Measurements from ENCODE around the gene TTF1.

DNA sequence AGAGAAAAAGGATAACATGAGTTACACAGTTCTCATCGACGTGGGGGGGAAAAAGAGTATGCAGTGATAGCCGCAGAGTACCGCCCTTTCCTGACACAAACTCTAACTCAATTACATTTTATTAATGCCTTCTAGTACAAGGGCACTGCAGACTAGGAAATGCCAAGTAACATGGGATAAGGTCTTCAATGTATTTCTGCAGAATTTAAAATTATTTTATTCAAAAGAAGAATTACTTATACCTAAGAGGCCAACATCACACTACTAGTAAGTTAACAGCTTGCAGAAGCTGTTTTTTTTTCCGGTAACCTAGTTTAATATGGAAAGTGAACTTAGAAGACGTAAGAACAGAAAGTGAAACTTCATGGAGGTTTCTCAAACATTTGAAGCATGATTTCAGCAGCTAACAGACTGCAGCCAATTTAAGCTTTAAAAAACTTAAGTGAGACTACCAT is 55.8 kb downstream of the TTF1 start:
- TF ChIP-seq USF2 (IDR thresholded peaks at IDR 0.05; ENCODE audit: borderline replicate concordance, low read depth, low read length) (no peak), SIN3A (IDR thresholded peaks at IDR 0.05; ENCODE audit: borderline replicate concordance, low read depth, low read length) (no peak), REST (IDR thresholded peaks at IDR 0.05; ENCODE audit: low read depth, low read length) (no peak), POLR2AphosphoS5 (IDR thresholded peaks at IDR 0.05; ENCODE audit: low read depth, low read length) (no peak), JUND (IDR thresholded peaks at IDR 0.05) (no peak), EP300 (IDR thresholded peaks at IDR 0.05; ENCODE audit: borderline replicate concordance in 1 of 2, low read depth in 1 of 2, low read length in 1 of 2) (no peak), FOSL2 (IDR thresholded peaks at IDR 0.05; ENCODE audit: borderline replicate concordance, low read depth) (no peak), EZH2phosphoT487 (IDR thresholded peaks at IDR 0.05; ENCODE audit: borderline replicate concordance, low read depth) (no peak), TAF1 (IDR thresholded peaks at IDR 0.05; ENCODE audit: borderline replicate concordance, low read depth, low read length) (no peak), TCF12 (IDR thresholded peaks at IDR 0.05) (no peak), FOXJ3 (CRISPR knock-in tag; IDR thresholded peaks at IDR 0.05) (no peak), FOXM1 (IDR thresholded peaks at IDR 0.05; ENCODE audit: low read depth) (no peak)
- TF ChIP-seq, protein P1, sequence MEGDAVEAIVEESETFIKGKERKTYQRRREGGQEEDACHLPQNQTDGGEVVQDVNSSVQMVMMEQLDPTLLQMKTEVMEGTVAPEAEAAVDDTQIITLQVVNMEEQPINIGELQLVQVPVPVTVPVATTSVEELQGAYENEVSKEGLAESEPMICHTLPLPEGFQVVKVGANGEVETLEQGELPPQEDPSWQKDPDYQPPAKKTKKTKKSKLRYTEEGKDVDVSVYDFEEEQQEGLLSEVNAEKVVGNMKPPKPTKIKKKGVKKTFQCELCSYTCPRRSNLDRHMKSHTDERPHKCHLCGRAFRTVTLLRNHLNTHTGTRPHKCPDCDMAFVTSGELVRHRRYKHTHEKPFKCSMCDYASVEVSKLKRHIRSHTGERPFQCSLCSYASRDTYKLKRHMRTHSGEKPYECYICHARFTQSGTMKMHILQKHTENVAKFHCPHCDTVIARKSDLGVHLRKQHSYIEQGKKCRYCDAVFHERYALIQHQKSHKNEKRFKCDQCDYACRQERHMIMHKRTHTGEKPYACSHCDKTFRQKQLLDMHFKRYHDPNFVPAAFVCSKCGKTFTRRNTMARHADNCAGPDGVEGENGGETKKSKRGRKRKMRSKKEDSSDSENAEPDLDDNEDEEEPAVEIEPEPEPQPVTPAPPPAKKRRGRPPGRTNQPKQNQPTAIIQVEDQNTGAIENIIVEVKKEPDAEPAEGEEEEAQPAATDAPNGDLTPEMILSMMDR (IDR thresholded peaks at IDR 0.05): no peak

All from SK-N-SH (cell line).